Right lung (tissue), 5 donors: Measurements from ENCODE around the gene ZNF565. TPM values are rescaled to one million over a fixed set of nuclear protein-coding genes. Genes with fewer than 3 reads are reported as not detected.
"Not testable (repeated sequence)": the region's sequence is repeated elsewhere in the genome, so short reads cannot be mapped to it uniquely, and the experiment has no call there.

Experiments used
- DNase-seq, 2 donors: peaks; one replicate each; pipeline ENCODE4 v3.0.0-alpha.2; 2013
- polyA plus RNA-seq, 5 donors: library from polyadenylated mRNA; unstranded; fragments of 120-200 nt; gene quantifications; one replicate each; pipeline versions ENCODE4 v1.2.1 to v1.2.3, GENCODE V29; 2013; ENCODE audit warnings: inconsistent platforms in 1 of 5, low replicate concordance in 1 of 5; ENCODE audit not compliant: insufficient read length in 5 of 5, insufficient read depth in 1 of 5

Gene ZNF565
- polyA plus RNA-seq, 5 donors, result 5.4 to 7.6 (median 7.1) TPM

- peak; percentile 27 to 43 for DNase-seq
These were observed 1.0 kb upstream of the ZNF565 start for GRCh38 chr19:36215276-36216123.

GRCh38 chr19:36212895-36213294 is 1.6 kb downstream of the ZNF565 start:
- DNase-seq, result no peak

GRCh38 chr19:36210497-36210896 is 4.0 kb downstream of the ZNF565 start:
- no peak for DNase-seq

GRCh38 chr19:36209372-36209771 is 5.1 kb downstream of the ZNF565 start:
- no peak for DNase-seq

GRCh38 chr19:36207605-36208252 is 6.7 kb downstream of the ZNF565 start:
- no peak for DNase-seq

- DNase-seq, result no peak
These were observed 11.2 kb downstream of the ZNF565 start for GRCh38 chr19:36203293-36203692.

- no peak for DNase-seq
These were observed 12.8 kb downstream of the ZNF565 start for GRCh38 chr19:36201684-36202083.

GRCh38 chr19:36198119-36198518 is 16.3 kb downstream of the ZNF565 start:
- DNase-seq, result no peak

- DNase-seq, result no peak
These were observed 18.2 kb downstream of the ZNF565 start for GRCh38 chr19:36196249-36196648.

GRCh38 chr19:36186722-36187121 is 27.7 kb downstream of the ZNF565 start:
- not testable (repeated sequence) for DNase-seq

- DNase-seq, result no peak
These were observed 31.2 kb downstream of the ZNF565 start for GRCh38 chr19:36183245-36183628.

- no peak for DNase-seq
These were observed 31.7 kb downstream of the ZNF565 start for GRCh38 chr19:36182612-36183244.

- DNase-seq, result not testable (repeated sequence)
These were observed 35.4 kb downstream of the ZNF565 start for GRCh38 chr19:36179077-36179476.

- DNase-seq, result not testable (repeated sequence)
These were observed 40.6 kb downstream of the ZNF565 start for GRCh38 chr19:36173846-36174245.

GRCh38 chr19:36172852-36173251 is 41.6 kb downstream of the ZNF565 start:
- DNase-seq, result no peak

GRCh38 chr19:36169084-36169760 is 45.2 kb downstream of the ZNF565 start:
- DNase-seq, result no peak

- DNase-seq, result no peak
These were observed 50.7 kb downstream of the ZNF565 start for GRCh38 chr19:36163813-36164212.

- no peak for DNase-seq
These were observed 53.5 kb downstream of the ZNF565 start for GRCh38 chr19:36160821-36161596.

GRCh38 chr19:36153126-36153525 is 61.3 kb downstream of the ZNF565 start:
- DNase-seq, result no peak

- peak; percentile 70 to 72 for DNase-seq
These were observed 61.9 kb downstream of the ZNF565 start, which contains the start of gene COX7A1 for GRCh38 chr19:36152352-36153091. Gene COX7A1 (minus strand): TSS chr19:36152447. CDS start chr19:36152407, 40 bp downstream.

GRCh38 chr19:36152019-36152351 is 62.5 kb downstream of the ZNF565 start:
- DNase-seq, result peak in 1 of 2 donors; percentile 34
